Midbrain (tissue), 1 donor: ENCODE measurements around the gene CDK6.

Experiments used
- DNase-seq: peaks from one replicate; lab custom pipeline; 2025; lab: John Stamatoyannopoulos, UW

Gene CDK6

DNA sequence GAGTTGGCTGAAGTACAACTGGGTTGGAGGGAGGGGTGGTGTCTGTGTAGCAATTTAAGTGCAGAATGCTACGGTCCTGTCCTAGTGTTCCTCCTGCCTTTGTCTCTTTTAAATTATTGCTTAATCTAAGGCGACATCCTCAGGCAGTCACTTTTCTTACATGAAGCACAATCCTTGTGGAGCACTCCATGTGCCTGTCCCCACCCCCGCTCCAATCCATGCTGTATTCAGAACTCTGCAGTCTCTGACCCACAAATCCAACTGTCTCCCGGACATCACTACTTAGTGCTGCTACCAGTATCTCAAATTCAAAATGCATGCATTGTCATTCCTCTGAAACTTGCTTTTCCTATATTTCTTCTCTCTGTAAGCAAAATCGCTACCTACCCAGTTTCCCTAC lies 154.7 kb downstream of the CDK6 start:
- peak; percentile 19 for DNase-seq

DNA sequence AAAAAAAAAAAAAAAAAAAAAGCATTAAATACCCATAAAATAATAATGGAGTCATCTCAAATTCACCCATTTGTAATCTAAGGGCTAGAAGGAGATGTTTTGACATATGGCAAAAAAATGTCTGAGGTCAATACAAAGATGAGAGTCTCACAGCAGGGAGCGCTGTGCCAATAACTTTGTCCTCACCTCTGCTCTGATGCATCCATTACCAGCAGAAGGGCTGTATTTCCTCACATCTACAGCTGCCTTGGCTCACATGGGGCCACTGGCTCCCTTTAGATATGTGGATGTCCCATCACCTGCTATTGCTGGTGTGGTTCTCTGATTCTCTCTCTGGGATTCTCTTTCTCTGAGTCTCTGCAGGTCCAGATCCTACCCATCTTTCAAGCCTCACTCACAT lies 155.9 kb downstream of the CDK6 start:
- no peak for DNase-seq

GRCh38 chr7:92678291-92678920 lies 158.0 kb downstream of the CDK6 start:
- DNase-seq = peak; percentile 19

DNA sequence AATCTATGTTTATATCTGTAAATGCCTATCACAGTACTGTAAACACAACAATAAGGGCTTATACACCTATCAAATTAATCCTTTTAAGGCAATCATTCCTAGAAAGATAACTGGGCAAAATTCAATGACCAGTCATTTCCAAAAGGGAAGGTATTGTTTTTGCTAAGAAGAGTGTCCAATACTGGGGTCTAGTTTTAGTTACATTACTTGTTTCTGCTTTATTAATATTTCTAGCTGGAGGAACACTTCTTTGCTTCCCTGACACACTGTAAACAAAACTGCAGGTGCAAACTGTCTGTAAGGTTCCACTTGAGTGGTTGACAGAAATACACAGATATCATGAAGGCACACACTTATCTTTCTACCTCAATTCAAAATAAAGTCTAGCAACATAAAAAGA lies 162.0 kb downstream of the CDK6 start:
- no peak for DNase-seq

GRCh38 chr7:92671505-92672169 lies 164.7 kb downstream of the CDK6 start:
- DNase-seq = no peak

DNA sequence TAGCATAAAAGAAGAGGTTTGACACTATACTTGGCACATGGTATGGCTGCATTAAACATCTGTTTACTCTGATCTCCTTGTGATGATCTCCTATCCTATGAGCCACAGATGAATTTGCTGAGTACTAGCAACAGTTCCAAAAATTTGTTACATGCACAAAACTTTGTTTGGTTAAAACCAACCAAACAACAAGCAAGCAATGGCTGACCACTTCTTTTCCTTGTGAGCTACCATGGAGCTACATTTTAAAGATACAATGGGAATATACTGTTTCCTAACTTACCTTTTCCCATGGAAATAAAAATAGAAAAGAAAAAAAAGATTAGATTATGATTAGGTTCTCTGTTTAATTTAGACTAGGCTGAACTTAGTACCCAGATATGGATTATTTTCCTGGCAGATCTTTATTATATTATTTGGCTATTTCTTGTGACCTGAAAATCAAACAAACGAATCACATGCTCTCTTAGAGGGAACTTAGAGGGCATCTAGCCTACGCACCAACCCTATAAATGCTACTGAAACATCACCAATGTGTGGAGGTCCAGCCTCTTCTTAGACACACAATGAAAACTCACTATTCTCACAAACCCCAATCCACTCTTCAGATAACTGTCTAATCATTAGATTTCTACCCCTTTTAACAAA lies 166.0 kb downstream of the CDK6 start:
- no peak for DNase-seq

DNA sequence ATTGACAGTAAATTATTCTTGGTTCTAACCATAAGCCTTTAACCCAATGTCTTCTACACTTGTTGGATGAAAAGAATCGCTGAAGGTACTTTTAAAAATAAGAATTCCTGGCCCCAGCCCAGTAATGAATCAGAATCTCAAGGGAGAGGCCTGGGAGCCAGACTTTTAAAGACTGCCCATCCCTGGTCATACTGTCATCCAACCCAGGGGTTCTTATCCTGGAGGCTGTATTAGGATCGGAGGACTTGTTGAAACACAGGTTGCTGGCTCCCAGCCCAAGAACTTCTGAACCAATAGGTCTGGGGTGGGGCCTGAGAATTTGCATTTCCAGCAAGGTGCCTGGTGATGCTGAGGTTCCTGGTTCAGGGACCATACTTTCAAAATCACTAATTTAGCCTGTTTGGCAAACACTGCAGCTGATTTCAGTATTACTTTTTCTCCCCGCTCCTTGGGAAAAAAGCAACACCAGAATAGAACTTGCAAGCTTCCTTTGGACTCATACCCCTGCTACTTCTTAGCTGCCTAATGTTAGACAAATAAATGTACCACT lies 166.7 kb downstream of the CDK6 start:
- no peak for DNase-seq

DNA sequence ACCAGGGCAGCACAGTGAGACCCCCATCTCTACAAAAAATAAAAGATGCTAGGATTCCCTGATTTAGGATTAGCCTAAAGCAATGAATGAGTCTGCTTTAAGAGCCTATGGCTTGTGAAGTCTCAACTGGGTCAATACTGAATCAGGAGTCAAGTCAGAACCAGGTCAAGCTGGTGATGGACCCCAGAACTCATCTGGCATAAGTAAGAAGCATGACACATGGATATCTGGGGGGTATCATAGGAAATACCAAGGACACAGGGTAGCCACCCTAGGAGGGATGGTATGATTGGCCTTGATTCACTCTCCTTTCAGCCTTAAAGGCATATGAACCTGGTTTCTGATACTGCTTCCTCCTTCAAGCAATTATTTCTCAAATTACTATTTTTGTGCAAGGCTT lies 167.8 kb downstream of the CDK6 start:
- DNase-seq = no peak

GRCh38 chr7:92667816-92668535 lies 168.4 kb downstream of the CDK6 start:
- no peak for DNase-seq

DNA sequence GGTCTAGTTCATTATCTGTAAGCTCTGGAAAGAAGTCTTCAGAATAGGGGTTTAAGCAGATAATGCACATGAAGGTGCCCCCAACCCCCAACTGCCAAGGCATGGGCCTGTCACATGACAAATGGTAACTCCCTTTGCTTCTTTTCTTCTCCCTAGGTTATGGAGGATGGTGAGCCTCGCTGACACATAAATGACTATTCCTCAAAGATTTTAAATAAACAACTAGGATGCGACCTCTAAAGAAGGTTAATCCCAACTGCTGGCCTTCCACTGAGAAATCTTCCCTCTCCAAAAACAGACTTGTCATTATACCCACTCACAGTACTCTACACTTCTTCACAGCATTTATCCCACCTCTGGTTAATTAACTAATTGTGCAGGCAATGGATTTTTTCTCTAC lies 170.4 kb downstream of the CDK6 start:
- no peak for DNase-seq

DNA sequence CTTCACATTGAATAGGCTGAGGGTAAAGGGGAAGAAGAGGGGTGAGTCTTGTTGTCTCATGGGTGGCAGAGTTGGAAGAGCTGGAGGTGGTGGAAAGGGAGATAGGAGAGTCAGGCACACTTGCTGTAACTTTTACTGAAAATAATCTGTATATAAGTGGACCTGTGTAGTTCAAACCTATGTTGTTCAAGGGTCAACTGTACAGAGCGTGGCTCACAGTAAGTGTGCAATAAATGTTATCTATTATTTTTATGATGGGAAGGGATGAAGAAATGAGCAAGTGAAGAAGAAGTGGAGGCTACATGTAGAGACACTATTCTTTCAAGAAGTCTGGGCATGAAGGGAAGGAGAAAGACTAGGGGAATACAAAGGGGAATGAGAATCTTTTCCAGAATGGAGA lies 174.7 kb downstream of the CDK6 start:
- no peak for DNase-seq

- DNase-seq = no peak
Observed at GRCh38 chr7:92658671-92659070, 177.7 kb downstream of the CDK6 start.

- DNase-seq = no peak
Observed at GRCh38 chr7:92657391-92657790, 179.0 kb downstream of the CDK6 start.

- no peak for DNase-seq
Observed at GRCh38 chr7:92656121-92656520, 180.3 kb downstream of the CDK6 start.

- no peak for DNase-seq
Observed at GRCh38 chr7:92655346-92655884, 181.0 kb downstream of the CDK6 start.

DNA sequence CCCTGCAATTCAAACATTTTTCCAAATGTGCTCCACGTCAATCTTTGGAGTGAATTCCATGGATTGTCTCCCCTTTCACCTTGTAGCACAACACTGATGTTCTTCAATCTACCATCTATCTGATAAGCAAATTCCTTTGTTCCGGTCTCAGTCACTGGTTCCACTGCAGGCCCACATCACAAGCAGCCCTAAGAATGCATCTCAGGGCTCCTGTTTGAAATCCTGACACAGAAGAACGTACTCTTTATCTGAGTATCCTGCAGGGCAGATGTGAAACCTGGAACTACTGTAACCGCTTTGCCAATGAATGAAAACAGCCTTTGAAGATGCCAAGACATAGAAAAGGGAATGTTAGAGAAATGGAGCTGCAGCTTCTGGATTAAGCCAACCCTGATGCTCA lies 183.2 kb downstream of the CDK6 start:
- DNase-seq = no peak

GRCh38 chr7:92652536-92652935 lies 183.8 kb downstream of the CDK6 start:
- no peak for DNase-seq

DNA sequence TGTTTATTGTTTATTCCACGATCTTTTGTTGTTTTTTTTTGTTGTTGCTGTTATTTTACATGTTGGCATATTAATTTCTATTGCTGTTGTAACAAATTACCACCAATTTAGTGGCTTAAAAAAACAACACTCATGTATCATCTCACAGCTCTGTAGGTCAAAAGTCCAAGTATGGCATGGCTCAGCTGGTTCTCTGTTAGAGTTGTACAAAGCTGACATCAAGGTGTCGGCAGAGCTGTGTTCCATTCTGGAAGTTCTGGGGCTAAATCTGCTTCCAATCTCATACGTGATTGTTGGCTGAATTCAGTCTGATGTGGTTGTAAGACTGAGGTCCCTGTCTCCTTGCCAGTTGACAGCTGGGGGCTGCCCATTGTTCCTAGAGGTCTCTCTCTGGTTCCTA lies 186.0 kb downstream of the CDK6 start:
- DNase-seq = no peak

GRCh38 chr7:92648067-92648466 lies 188.3 kb downstream of the CDK6 start:
- DNase-seq = peak; percentile 23

DNA sequence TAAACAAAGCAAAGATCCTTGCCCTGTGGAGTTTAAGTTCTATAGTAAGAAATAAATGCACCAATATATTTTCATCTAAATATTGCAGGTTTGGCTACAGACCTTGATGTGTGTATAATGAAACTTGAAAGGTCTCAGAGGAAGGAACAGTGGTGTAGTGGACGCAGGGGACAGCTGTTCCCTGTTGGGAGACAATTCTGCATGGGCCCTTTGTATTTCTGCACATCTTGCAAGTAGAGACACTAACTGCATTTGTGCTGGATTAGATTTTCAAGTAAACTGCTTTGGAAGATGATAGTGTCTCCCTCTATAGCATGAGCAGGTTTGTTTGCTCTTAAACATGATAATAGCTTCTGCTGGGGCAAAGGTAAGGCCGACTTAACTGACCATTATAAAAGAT lies 188.7 kb downstream of the CDK6 start:
- peak; percentile 26 for DNase-seq

GRCh38 chr7:92647011-92647625 lies 189.3 kb downstream of the CDK6 start:
- DNase-seq = no peak
